Left lung (tissue), 10 donors: ENCODE results near the gene FATE1. TPM values are rescaled to one million over a fixed set of nuclear protein-coding genes. Genes with fewer than 3 reads are reported as not detected.

ENCODE experiments used
- ATAC-seq: fragments of 200-7000 bp; cut with Tn5 transposase; one replicate; pipeline ENCODE4 v1.9.1; 2020; ENCODE audit warnings: moderate library complexity
- DNase-seq, 4 donors: peaks; one replicate each; pipeline ENCODE4 v3.0.0-alpha.2; 2013 to 2020
- H3K27ac ChIP-seq, 2 donors: fragments of 200-600 bp; sonication (generic) in 1 of 2; one replicate each; pipeline versions ENCODE4 v1.5.0 to v1.8.0; 2020 to 2021
- H3K27me3 ChIP-seq, 2 donors: fragments of 200-600 bp; sonication (generic) in 1 of 2; one replicate each; pipeline versions ENCODE4 v1.5.0 to v1.8.0; 2020 to 2021
- H3K36me3 ChIP-seq, 2 donors: fragments of 200-600 bp; sonication (generic) in 1 of 2; one replicate each; pipeline versions ENCODE4 v1.5.0 to v1.8.0; 2020 to 2021
- H3K4me1 ChIP-seq, 2 donors: fragments of 200-600 bp; one replicate each; pipeline ENCODE4 v1.8.0; 2021
- H3K4me3 ChIP-seq, 2 donors: fragments of 200-600 bp; sonication (generic) in 1 of 2; one replicate each; pipeline versions ENCODE4 v1.5.0 to v1.8.0; 2020 to 2021; ENCODE audit warnings: mild to moderate bottlenecking in 1 of 2
- H3K9me3 ChIP-seq, 2 donors: fragments of 200-600 bp; sonication (generic) in 1 of 2; one replicate each; pipeline versions ENCODE4 v1.5.0 to v1.8.0; 2020 to 2021
- intact Hi-C, 2 donors: fragments of 100-400 bp; cut with DNase I; formaldehyde crosslinking; loops; one replicate each; pipeline versions ENCODE4 v1.11.2 to v1.14.2; 2022
- polyA plus RNA-seq, 6 donors: library from polyadenylated mRNA; unstranded; fragments of 120-200 nt; gene quantifications; one replicate each; pipeline ENCODE4 v1.2.1, GENCODE V29; 2013; ENCODE audit not compliant: insufficient read length in 6 of 6
- total RNA-seq, 2 donors: library from RNA; stranded (reverse); fragmentation: NEBNext Ultra II Directional; extraction: Animal tissue kit (Norgen Biotek cat#: 25700); gene quantifications; one replicate each; pipeline ENCODE4 v1.2.1, GENCODE V29; 2021
- TF ChIP-seq, protein P1 (sequence below), 2 donors: fragments of 200-600 bp; sonication (generic) in 1 of 2; IDR thresholded peaks; one replicate each; pipeline versions ENCODE4 v1.5.0 to v1.8.0; 2021; ENCODE audit warnings: antibody characterized with exemption in 2 of 2
- donor health status: DM: no; HTN: yes; CAD: no.
- donor health status: DM: no; HTN: no; CAD: no.

FATE1 gene
- total and polyA plus RNA-seq, 8 donors, result 0.18 to 0.61 (median 0.40) TPM; not detected in 2

GRCh38 chrX:151741606-151742005 is 25.8 kb downstream of the FATE1 start:
- Histone ChIP-seq H3K27me3 (no peaks in the 10 kb centered on the region), H3K4me3 (no peak overlapping the region), H3K36me3 (no peaks in the 10 kb centered on the region), H3K4me1 (no peaks in the 10 kb centered on the region), H3K27ac (no peak overlapping the region), H3K9me3 (no peaks in the 10 kb centered on the region)
- intact Hi-C loops, result no loop called here
- TF ChIP-seq, protein P1, sequence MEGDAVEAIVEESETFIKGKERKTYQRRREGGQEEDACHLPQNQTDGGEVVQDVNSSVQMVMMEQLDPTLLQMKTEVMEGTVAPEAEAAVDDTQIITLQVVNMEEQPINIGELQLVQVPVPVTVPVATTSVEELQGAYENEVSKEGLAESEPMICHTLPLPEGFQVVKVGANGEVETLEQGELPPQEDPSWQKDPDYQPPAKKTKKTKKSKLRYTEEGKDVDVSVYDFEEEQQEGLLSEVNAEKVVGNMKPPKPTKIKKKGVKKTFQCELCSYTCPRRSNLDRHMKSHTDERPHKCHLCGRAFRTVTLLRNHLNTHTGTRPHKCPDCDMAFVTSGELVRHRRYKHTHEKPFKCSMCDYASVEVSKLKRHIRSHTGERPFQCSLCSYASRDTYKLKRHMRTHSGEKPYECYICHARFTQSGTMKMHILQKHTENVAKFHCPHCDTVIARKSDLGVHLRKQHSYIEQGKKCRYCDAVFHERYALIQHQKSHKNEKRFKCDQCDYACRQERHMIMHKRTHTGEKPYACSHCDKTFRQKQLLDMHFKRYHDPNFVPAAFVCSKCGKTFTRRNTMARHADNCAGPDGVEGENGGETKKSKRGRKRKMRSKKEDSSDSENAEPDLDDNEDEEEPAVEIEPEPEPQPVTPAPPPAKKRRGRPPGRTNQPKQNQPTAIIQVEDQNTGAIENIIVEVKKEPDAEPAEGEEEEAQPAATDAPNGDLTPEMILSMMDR (IDR thresholded peaks at IDR 0.05), result no peak
- DNase-seq, result no peak
- no peak for ATAC-seq

- DNase-seq (no peak), ATAC-seq (no peak)
- Histone ChIP-seq H3K9me3 (no peaks in the 10 kb centered on the region), H3K4me3 (no peak overlapping the region), H3K36me3 (no peaks in the 10 kb centered on the region), H3K27me3 (no peaks in the 10 kb centered on the region), H3K27ac (no peak overlapping the region), H3K4me1 (no peaks in the 10 kb centered on the region)
- TF ChIP-seq, protein P1 (IDR thresholded peaks at IDR 0.05), result no peak
- intact Hi-C loops, result no loop called here
Observed at GRCh38 chrX:151742311-151742710, 26.5 kb downstream of the FATE1 start.

GRCh38 chrX:151743651-151744470 is 28.0 kb downstream of the FATE1 start:
- H3K4me1 ChIP-seq, result no peaks in the 10 kb centered on the region
- no peaks in the 10 kb centered on the region for H3K9me3 ChIP-seq
- intact Hi-C loops, result no loop called here
- TF ChIP-seq, protein P1 (IDR thresholded peaks at IDR 0.05), result no peak
- H3K27ac ChIP-seq, result no peak overlapping the region
- H3K36me3 ChIP-seq, result no peaks in the 10 kb centered on the region
- H3K27me3 ChIP-seq, result no peaks in the 10 kb centered on the region
- H3K4me3 ChIP-seq, result no peak overlapping the region
- DNase-seq, result no peak
- ATAC-seq, result no peak

- intact Hi-C loops, result no loop called here
- H3K4me1 ChIP-seq, result no peaks in the 10 kb centered on the region
- H3K4me3 ChIP-seq, result no peak overlapping the region
- H3K27ac ChIP-seq, result no peak overlapping the region
- TF ChIP-seq, protein P1 (IDR thresholded peaks at IDR 0.05), result no peak
- no peak for DNase-seq
- ATAC-seq, result no peak
- no peaks in the 10 kb centered on the region for H3K9me3 ChIP-seq
- no peaks in the 10 kb centered on the region for H3K27me3 ChIP-seq
- H3K36me3 ChIP-seq, result no peaks in the 10 kb centered on the region
Observed at GRCh38 chrX:151745651-151746050, 29.8 kb downstream of the FATE1 start.

- TF ChIP-seq, protein P1 (IDR thresholded peaks at IDR 0.05), result no peak
- intact Hi-C loops, result no loop called here
- ATAC-seq, result no peak
Observed at GRCh38 chrX:151746502-151746901, 30.7 kb downstream of the FATE1 start.

More at GRCh38 chrX:151746502-151746901, 30.7 kb downstream of the FATE1 start:
- Histone ChIP-seq H3K4me1 (no peaks in the 10 kb centered on the region), H3K27me3 (no peaks in the 10 kb centered on the region), H3K27ac (no peak overlapping the region), H3K36me3 (no peaks in the 10 kb centered on the region), H3K9me3 (no peaks in the 10 kb centered on the region), H3K4me3 (no peak overlapping the region)
- no peak for DNase-seq
